Measurements from ENCODE around the gene KIFC1. TPM values are rescaled to one million over a fixed set of nuclear protein-coding genes. Genes with fewer than 3 reads are reported as not detected.

The KIFC1 gene
- total RNA-seq, 1 experiment from 2014 or later = 73.8 TPM

GRCh38 chr6:33415831-33416230 lies 24.2 kb downstream of the KIFC1 start:
- H3K18ac ChIP-seq (ENCODE audit: insufficient read length, low read depth, low read length) = no peak overlapping the region
- no peak overlapping the region for H3K4ac ChIP-seq (ENCODE audit: low read depth, low read length)
- H2BK120ac ChIP-seq (ENCODE audit: low read depth, low read length, poor library complexity, severe bottlenecking) = no peak overlapping the region
- peaks cover 43 to 56% of the 10 kb centered on the region in 2 experiments for H3K4me1 Mint-ChIP-seq
- WGBS (ENCODE audit: extremely low coverage, insufficient read length, low lambda C conversion rate) = no CpG with 5 or more reads among the region's 9 CpGs
- no peak overlapping the region for H2BK20ac ChIP-seq (ENCODE audit: low read depth, low read length, poor library complexity, severe bottlenecking)
- DNase-seq = no peak
- no peak overlapping the region for H3K23ac ChIP-seq (ENCODE audit: insufficient read length, low read depth, low read length)
- H3K4me3 Mint-ChIP-seq = peak overlapping the region; percentile 64 to 98
- no peak overlapping the region for H3T11ph ChIP-seq (ENCODE audit: low read length)
- peaks cover 3% of the 10 kb centered on the region; the same call in 1 of the 2 replicates for H3K4me1 ChIP-seq (ENCODE audit: insufficient read depth, low read length)
- H2AK5ac ChIP-seq (ENCODE audit: insufficient read length, low read length) = no peak overlapping the region
- H3K9me3 Mint-ChIP-seq = no peaks in the 10 kb centered on the region
- no peak overlapping the region for H2BK5ac ChIP-seq (ENCODE audit: insufficient read length, low read length)
- no peak for TF ChIP-seq CTCF (conservative IDR thresholded peaks at IDR 0.05)
- H4K5ac ChIP-seq (ENCODE audit: insufficient read length, low read depth, low read length) = no peak overlapping the region
- no peaks in the 10 kb centered on the region for H3K79me1 ChIP-seq (ENCODE audit: insufficient read depth, low read depth, low read length, poor library complexity, severe bottlenecking)
- H3K27ac ChIP-seq (ENCODE audit: insufficient read length, low read depth, low read length) = no peak overlapping the region
- peak overlapping the region; percentile 96 for H3K4me2 ChIP-seq (ENCODE audit: insufficient read depth, insufficient read length, low read length)
- peaks cover 1% of the 10 kb centered on the region for H3K27me3 Mint-ChIP-seq (ENCODE audit: low read depth)
- no peak overlapping the region for H3K9ac ChIP-seq (ENCODE audit: extremely low read depth, insufficient read length, low read length)
- H2BK12ac ChIP-seq (ENCODE audit: insufficient read length, low read depth, low read length) = no peak overlapping the region
- H2BK15ac ChIP-seq (ENCODE audit: low read depth, low read length) = no peak overlapping the region
- H4K91ac ChIP-seq (ENCODE audit: insufficient read length, low read depth, low read length) = no peak overlapping the region
- H3K23me2 ChIP-seq (ENCODE audit: insufficient read length, low read depth, low read length, poor library complexity, severe bottlenecking) = peaks cover 25% of the 10 kb centered on the region
- no peaks in the 10 kb centered on the region for H4K20me1 ChIP-seq (ENCODE audit: control insufficient read depth, insufficient read depth, insufficient read length)
- no peak overlapping the region for H3K14ac ChIP-seq (ENCODE audit: insufficient read depth, low read length)
- H3K27me3 ChIP-seq (ENCODE audit: insufficient read depth, low read length) = no peaks in the 10 kb centered on the region
- no peak overlapping the region for H2AFZ ChIP-seq (ENCODE audit: low read length)
- no peak overlapping the region for H3K56ac ChIP-seq (ENCODE audit: insufficient read length, low read depth, low read length)
- peaks cover 10% of the 10 kb centered on the region; the same call in 1 of the 2 replicates for H3K79me2 ChIP-seq (ENCODE audit: insufficient read depth, low read length)
- no peaks in the 10 kb centered on the region for H3K9me3 ChIP-seq (ENCODE audit: control insufficient read depth, low read depth, low read length)
- peak overlapping the region; percentile 43 to 85 (median 57); a peak in 5 of 7 replicates for H3K27ac Mint-ChIP-seq
- no peak overlapping the region for H4K8ac ChIP-seq (replicated peaks; ENCODE audit: insufficient read length, low read depth, low read length)
- H3K36me3 Mint-ChIP-seq (ENCODE audit: insufficient read depth in 1 of 3, low read depth in 3 of 3) = peaks cover 30 to 54% (median 52%) of the 10 kb centered on the region in 3 experiments
